GM21515 (cell line): Measurements from ENCODE around the gene FMNL1.
A peak's percentile ranks its signal among the peaks of the same experiment; 100 is the strongest.
"Not testable (repeated sequence)": the region's sequence is repeated elsewhere in the genome, so short reads cannot be mapped to it uniquely, and the experiment has no call there.

Experiments used
- ATAC-seq: cut with Tn5 transposase; IDR thresholded peaks from one replicate; pipeline ENCODE4 v1.9.1; 2021; ENCODE audit not compliant: unreplicated experiment

Gene FMNL1, protein sequence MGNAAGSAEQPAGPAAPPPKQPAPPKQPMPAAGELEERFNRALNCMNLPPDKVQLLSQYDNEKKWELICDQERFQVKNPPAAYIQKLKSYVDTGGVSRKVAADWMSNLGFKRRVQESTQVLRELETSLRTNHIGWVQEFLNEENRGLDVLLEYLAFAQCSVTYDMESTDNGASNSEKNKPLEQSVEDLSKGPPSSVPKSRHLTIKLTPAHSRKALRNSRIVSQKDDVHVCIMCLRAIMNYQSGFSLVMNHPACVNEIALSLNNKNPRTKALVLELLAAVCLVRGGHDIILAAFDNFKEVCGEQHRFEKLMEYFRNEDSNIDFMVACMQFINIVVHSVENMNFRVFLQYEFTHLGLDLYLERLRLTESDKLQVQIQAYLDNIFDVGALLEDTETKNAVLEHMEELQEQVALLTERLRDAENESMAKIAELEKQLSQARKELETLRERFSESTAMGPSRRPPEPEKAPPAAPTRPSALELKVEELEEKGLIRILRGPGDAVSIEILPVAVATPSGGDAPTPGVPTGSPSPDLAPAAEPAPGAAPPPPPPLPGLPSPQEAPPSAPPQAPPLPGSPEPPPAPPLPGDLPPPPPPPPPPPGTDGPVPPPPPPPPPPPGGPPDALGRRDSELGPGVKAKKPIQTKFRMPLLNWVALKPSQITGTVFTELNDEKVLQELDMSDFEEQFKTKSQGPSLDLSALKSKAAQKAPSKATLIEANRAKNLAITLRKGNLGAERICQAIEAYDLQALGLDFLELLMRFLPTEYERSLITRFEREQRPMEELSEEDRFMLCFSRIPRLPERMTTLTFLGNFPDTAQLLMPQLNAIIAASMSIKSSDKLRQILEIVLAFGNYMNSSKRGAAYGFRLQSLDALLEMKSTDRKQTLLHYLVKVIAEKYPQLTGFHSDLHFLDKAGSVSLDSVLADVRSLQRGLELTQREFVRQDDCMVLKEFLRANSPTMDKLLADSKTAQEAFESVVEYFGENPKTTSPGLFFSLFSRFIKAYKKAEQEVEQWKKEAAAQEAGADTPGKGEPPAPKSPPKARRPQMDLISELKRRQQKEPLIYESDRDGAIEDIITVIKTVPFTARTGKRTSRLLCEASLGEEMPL

DNA sequence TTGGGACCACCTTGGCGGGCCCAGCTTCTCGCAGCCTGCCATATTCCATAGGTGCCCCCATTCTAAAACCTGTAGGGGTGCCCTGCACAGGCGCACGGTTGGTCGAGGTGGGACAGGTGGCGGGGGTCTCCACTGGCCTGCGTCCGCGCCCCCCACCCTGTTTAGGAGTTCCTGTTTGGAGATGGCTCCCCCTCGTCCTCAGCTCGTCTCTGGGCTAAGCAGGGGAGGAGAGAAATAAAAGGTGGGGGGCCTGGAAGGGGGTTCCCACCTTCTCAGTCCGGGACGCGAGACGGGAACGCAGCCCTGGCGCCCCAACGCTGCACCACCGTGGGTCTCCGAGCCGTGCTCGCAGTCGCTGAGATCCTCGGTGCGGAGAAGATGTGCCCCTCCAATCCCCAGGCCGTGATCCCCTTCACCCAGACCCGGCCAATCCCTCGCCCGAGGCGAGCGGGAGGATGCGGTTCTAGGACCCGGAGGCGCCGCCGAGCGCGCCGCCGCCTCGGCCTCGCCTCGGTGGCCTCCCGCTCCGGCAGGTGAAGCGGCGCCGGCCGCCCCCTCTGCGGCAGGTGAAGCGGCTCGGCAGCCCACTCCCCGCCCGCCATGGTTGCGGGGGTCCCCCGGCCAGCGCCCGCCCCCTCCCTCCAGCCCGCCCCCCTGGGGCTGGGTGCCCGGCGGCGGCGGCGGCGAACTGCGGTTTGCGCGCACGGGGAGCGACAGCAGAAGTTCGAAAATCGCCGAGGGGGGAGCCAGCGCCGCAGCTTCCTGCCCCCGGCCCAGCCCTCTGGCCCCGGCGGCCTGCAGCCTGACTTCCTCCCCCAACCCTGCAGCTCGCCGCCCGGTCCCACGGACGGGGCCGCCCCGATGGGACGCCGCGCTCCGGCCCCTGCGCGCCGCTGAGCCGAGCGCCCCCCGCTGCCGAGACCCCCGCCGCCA is at the start of gene FMNL1:
FMNL1 (plus strand) TSS at position 805 of the 933 bp plus-strand sequence. CDS start 240 bp downstream, outside the sequence.
- no peak for ATAC-seq

DNA sequence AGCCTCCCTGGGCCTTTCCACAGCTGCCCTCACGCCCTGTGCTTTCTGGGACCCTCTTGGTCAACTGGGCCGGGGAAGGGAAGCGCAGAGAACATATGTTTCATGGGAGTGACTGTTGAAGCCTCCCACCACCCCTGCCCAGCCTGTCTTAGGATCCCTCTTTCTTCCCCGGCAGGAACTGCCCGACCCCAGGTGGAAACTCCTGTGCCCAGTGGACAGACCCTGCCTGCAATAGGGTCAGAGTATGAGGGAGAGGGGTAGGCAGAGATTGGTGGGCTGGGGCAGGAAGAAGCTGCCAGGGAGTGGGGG is 49.5 kb upstream of the FMNL1 start:
- ATAC-seq = no peak

DNA sequence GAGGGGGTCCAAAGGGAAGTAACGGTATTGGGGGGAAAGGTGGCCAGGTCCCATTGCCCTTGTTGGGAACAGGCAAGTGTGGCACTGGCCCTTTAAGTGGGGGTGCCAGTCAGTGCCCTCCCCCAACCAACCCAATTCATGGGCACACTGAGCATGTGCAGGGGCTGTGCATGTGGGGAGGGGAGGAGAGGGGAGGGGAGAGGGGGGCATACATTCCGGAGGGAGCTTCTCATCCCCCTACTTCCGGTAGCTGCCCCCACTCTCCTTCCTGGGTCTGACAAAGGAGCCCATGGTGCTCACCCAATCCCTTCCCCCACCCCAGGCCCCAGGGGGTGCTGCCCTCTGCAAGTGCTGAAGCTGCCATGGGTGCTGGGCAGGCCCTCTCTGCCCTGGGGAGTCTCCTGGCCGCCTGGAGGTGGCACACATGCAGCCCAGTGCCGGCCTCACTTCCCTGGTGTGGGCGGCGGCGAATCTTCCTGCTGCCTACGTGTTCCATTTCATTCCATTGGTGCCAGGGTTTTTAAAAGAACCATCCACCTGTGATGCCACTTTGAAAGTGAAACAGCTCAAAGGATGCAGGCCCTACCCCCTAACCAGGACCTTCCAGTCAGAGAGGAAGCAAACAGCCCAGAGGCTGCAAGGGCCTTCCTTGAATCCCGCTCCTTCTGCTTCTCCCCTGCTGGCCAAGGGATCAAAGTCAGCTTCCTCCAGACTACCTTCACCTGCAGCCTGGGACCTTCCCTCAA is 49.0 kb upstream of the FMNL1 start:
- no peak for ATAC-seq

DNA sequence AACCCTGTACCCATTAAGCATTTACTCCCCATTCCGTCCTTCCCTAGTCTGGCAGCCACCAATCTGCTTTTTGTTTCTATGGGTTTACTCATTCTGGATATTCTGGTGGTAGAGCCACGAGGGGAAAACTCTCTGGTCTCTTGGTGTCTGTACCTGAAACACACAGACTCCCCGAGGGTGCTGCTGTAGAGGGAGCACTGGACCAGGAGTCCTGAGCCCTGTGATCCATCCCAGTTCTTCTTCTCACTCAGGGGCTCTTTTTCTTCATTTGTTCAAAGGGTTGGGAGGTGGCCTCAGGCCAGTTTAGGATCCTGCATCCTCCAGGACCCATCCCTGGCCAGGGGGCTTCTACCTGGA is 45.9 kb upstream of the FMNL1 start:
- ATAC-seq = no peak

DNA sequence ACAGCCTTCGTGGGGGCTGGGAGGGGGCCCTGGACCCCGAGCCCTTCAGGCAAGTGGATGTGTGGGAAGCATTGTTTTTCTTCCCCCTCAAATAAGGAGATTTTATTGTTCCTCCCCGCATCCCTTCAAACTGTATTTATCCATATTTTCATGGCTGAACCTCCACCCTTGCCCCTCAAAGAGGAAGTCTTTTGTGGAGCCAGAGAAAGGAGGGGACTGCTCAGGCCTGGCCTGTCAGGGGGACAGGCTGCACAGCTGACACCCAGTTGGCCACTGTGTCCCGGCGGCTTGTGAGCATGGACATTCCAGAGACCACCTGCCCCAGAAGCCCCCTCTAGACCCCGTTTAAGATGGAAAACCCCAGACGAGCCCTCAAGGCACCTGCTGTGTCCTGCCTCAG is 44.1 kb upstream of the FMNL1 start:
- ATAC-seq = no peak

DNA sequence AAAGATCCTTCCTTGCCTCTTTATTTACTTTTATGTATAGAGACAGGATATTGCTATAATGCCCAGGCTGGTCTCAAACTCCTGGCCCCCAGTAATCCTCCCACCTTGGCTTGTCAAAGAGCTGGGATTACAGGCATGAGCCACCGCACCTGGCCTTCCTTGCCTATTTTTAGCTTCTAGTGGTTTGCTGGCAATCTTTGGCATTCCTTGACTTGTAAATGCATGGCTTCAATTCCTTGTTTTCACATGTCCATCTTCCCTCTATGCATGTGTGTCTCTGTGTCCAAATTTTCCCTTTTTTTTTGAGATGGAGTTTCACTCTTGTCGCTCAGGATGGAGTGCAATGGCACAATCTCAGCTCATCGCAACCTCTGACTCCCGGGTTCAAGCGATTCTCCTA is 37.5 kb upstream of the FMNL1 start:
- no peak for ATAC-seq

DNA sequence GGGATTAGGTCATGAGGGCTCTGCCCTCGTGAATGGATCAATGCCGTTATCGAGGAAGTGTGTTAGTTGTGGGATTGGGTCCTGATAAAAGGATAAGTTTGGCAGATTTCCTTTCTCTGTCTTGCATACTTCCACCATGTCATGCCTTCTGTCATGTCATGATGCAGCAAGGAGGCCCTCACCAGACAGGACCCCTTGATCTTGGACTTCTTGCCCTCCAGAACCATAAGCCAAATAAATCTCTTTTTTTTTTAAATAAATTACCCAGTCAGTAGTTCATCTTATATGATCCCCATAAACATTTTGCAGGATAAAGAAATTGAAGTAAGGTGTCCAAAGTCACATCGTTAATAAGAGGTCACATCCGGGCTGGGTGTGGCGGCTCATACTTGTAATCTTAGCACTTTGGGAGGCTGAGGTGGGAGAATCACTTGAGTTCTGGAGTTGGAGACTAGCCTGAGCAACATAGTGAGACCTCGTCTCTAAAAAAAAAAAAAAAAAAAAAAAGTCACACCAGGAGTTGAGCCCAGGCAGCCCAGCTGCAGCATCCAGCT is 34.8 kb upstream of the FMNL1 start:
- ATAC-seq = no peak

DNA sequence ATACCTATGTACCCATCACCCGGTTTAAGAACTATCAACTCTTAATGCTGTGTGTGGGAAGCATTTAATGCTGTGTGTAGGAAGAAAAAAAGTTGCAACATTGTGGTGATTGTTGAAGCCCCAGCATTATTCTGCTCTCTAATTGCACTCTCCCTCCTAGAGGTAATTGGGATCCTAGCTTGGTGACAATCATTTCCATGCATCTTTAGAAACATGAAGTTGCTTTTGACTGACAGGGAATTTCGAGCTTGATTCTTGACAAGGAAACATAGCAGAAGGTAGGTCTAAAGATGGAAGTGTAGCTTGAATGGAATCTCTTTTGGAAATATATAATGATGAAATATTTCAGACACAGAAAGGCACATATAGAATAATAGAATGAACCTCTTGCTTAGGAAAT is 32.7 kb upstream of the FMNL1 start:
- no peak for ATAC-seq

DNA sequence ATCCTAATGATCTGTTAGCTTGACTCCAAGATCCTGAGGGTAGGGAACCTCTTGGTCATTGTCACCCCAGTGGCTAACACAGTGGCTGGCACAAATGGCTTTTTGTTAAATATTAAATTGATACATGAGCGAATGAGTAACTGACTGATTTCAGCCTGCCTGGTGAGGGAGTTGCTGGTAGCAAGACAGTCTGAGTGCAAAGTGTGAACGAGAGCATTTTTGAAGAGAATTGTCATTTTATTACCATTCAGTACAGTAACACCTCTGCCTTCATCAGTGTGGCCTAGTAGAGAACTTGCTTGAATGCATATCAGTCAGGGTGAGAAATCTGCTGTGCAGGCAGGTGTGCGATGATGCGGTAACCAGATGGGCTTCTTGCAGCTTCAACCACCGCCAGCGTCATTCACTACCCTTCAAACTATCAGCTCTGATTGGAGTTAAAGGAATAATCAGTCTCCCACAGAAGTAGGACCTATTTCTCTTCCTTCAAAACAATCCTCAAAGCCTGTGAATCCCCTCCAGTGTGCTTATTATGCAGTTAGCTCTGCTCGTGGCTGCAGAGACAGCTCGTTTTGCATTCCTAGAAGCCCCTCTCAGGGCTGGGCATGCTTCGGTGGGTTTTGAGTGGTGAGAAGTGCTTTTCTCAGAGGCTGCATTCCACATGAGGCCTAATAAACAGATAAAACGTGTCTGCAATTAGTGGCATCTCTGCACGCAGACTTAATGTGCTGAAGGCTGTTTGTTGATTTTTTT is 31.0 kb upstream of the FMNL1 start:
- ATAC-seq = no peak

DNA sequence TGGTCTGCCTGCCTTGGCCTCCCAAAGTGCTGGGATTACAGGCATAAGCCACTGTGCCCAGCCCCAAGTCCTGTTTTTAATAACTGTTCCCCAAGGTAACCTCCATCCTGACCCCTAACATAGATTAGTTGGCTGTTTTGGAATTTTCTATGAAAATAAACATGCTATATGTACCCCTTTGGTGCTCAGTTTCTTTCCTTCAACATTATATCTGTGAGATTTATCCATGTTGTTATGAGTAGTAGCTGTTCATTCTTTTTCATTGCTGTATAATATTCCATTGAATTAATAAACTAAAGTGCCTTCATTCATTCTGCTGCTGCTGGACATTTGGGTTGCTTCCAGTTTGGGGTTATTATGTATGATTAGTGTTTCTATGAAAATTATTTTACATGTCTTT is 26.3 kb upstream of the FMNL1 start:
- ATAC-seq = no peak

DNA sequence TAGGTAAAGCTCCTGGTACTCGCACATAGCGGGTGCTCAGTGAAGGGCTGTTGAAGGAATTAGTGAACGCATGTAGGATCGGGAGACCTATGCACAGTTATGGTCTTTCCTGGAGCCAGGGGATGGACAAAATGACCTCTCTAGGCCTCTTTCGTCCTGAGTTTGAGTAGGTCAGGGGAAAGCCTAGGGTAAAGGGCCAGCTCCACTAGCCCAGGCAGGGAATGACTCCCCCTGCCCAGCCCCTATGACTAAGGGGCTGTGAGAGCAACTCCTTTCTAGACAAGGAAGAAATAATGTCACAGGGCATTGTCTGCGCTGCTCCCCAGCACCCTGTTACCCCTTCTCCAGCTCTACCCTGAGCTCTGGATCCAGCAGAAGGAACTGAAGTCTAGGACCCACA is 24.6 kb upstream of the FMNL1 start:
- ATAC-seq = no peak

DNA sequence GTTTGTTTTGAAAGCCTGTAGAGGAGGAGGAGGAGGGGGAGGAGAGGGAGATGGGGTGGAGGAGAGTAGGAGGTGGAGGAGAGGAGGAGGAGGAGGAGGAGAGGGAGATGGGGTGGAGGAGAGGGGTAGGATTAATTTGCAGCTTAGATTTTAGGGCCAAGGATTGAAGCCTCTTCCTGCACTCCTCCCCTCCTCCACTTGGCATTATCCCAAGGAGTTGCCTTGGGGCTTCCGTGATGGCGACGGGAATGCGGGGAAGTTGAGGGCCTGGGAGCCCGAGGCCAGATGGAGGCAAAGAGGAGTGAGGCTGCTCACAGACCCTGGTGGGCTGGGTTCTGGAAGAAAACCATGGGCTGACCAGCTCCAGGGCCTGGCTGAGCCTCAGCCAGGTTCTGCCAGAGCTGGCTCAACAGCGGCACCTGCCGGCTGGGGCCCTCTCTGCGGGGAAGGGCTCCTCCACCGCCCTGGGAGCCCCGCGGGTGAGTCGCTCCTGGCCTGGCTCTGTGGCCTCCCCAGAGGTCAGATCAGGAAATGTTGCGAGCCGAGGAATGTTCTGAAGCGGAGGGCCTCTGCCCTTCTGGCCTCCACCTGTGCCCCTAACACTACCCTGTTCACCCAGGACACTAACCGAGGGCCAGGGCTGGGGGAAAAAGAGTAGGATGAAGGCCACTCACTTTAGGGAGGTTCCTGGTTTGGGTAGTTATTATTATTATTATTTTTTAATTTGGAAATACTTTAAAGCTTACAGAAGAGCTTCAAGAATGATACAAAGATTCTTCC is 23.9 kb upstream of the FMNL1 start:
- ATAC-seq = peak; percentile 80

DNA sequence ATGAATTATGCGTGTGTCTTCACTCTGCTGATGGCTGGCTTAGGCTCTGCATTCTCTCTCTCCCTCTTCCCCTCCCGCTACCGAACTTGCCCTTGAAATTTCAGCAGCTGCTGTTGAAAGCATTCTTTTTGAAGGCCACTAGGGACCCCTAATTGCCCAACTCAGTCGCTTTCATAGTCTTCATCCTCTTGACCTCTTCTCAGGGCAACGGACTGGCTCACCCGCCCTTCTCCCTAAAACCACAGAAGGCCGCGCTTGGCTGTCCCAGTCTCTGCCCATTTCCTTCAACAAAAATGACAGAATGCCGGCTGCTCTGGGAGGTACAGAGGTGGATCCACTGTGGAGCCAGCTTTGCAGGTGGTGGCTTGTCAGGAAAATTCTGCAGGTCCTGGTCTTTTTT is 21.0 kb upstream of the FMNL1 start:
- no peak for ATAC-seq

DNA sequence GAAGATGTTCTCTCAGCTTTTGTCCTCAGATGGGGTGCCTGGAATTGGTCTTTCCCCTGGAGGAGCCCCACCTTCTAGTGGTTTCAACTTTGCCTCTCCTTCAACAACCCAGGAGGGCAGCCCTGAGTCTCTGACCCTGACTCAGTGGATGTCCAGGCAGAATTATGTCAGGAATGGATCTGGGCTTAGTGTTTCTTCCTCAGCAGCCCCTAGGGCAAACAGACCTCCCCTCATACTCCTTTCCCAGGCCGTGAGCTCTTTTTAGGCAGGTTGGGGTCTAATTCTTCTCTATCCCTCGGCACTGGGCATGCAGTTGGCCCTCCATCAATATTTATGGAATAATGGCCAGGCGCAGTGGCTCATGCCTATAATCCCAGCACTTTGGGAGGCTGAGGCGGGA is 20.2 kb upstream of the FMNL1 start:
- no peak for ATAC-seq

DNA sequence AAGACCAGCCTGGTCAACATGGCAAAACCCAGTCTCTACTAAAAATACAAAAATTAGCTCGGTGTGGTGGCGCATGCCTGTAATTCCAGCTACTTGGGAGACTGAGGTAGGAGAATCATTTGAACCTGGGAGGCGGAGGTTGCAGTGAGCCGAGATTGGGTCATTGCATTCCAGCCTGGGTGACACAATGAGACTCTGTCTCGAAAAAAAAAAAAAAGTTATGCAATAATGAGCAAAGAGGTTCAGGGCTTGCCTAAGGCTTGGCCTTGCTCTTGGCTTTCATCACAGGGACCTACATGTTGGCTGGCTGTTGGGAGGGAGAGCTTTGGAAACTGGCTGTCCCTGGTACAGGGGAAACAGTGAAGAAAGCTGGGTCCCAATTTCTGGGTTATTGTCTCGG is 19.8 kb upstream of the FMNL1 start:
- ATAC-seq = not testable (repeated sequence)

DNA sequence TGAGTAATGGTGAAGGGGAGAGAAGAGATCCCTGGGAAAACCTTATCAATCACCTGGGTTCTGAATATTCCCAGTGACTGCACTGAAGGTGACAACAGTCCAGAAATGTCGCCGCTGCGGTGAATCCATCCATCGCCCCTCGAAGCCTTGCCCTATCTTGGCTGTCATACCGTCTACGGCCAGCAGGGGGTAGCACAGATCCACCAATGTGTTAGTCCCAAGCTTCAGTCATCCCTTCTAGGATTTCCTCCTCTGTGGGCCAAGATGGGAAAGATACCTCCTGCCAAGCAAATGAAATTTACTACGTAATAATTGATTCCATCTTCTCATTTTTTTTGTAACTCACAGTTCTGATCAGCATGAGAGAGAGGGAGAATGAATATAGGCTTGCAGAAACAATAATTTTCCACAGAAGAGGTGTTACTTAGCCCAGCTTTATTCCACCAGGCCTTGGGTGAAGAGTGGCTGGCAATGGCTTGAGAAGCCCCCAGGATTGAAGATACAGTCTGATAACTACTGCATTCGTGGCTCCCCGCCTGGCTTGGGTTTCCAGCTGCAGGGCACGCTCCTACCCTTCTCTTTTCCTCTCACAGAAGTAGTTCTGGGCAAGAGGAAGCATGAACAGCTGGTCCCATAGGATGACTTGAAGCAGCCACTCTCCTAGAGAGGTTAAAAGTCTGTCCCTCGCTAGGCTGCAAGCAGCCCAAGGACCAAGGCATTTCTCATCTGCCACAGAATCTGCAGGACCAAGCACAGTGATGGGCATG is 2.6 kb upstream of the FMNL1 start:
- no peak for ATAC-seq

DNA sequence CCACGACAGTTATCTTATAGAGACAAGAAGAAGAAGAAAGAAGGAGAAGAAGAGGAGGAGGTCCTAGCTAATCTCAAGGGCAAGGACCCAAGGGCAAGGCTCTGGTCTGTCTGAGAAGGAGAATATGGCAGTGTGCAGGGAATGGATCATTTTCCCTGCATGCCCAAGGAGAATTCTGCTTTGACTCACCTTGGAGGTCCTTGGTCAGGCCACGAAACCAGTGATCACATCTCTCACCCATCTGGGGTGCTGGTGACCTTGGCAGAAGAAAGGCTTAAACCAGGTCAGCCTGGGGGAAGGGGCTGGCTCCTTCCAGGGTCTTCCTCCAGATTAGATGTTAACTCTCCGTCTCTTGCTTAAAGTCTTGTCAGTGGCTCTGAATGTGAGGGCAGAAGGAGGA is 1.6 kb upstream of the FMNL1 start:
- ATAC-seq = no peak

DNA sequence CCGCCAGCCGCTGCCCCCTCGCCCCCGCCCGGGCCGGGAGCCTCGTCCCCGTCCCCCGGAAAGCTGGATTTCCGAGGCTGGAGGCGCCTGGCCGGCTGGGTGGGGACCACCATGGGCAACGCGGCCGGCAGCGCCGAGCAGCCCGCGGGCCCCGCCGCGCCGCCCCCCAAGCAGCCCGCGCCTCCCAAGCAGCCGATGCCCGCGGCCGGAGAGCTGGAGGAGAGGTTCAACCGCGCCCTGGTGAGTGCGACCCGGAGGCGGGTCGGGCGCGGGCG is 266 bp downstream of the FMNL1 start:
- no peak for ATAC-seq
